GM21381 (cell line): ENCODE data around the gene RRAS.
A peak's percentile ranks its signal among the peaks of the same experiment; 100 is the strongest.

Source experiments
- ATAC-seq: cut with Tn5 transposase; IDR thresholded peaks from one replicate; pipeline ENCODE4 v1.9.1; 2021; ENCODE audit warnings: mild to moderate bottlenecking, moderate library complexity; ENCODE audit not compliant: unreplicated experiment

Gene RRAS

GRCh38 chr19:49596954-49597702, 42.8 kb downstream of the RRAS start:
- no peak for ATAC-seq

- ATAC-seq, result no peak
Observed at GRCh38 chr19:49596407-49596806, 43.5 kb downstream of the RRAS start.

GRCh38 chr19:49595819-49596404, 44.0 kb downstream of the RRAS start:
- ATAC-seq, result no peak

- no peak for ATAC-seq
Observed at GRCh38 chr19:49594993-49595818, 44.7 kb downstream of the RRAS start.

GRCh38 chr19:49594157-49594992, 45.6 kb downstream of the RRAS start:
- no peak for ATAC-seq

- ATAC-seq, result peak; percentile 48
Observed at GRCh38 chr19:49593233-49594113, 46.5 kb downstream of the RRAS start.

GRCh38 chr19:49592486-49593232, 47.3 kb downstream of the RRAS start:
- ATAC-seq, result no peak

GRCh38 chr19:49591731-49592485, 48.0 kb downstream of the RRAS start:
- ATAC-seq, result no peak

- ATAC-seq, result no peak
Observed at GRCh38 chr19:49590971-49591730, 48.8 kb downstream of the RRAS start, which contains the start of gene PRR12. TSS of gene PRR12 (plus strand) at chr19:49591182. CDS start at chr19:49591655, 473 bp downstream.

- peak; percentile 54 for ATAC-seq
Observed at GRCh38 chr19:49590071-49590970, 49.6 kb downstream of the RRAS start.

GRCh38 chr19:49589502-49589905, 50.4 kb downstream of the RRAS start:
- ATAC-seq, result no peak

GRCh38 chr19:49588365-49589122, 51.4 kb downstream of the RRAS start:
- ATAC-seq, result no peak

GRCh38 chr19:49587227-49587626, 52.7 kb downstream of the RRAS start:
- ATAC-seq, result no peak
